Natural killer cell (primary cell): ENCODE results near the gene RNF26. TPM values are rescaled to one million over a fixed set of nuclear protein-coding genes. Genes with fewer than 3 reads are reported as not detected.

Source experiments
- ATAC-seq, 3 donors: fragments of 150-1000 bp in 2 of 3; fragments of 200-7000 bp in 1 of 3; cut with Tn5 transposase; 1 replicate in 1 of 3; 2 replicates in 2 of 3; pipeline ENCODE4 v1.10.0; 2021; ENCODE audit warnings: mild to moderate bottlenecking in 2 of 3, moderate library complexity in 2 of 3
- DNase-seq, 2 donors: peaks; one replicate each; pipeline versions ENCODE4 v3.0.0 to v3.0.0-alpha.2; 2013 to 2021; ENCODE audit warnings: mixed read lengths in 1 of 2
- H3K27ac ChIP-seq: one replicate; pipeline ENCODE4 v1.5.1; 2013; ENCODE audit warnings: mild to moderate bottlenecking, low read length
- H3K27me3 ChIP-seq: one replicate; pipeline ENCODE4 v1.6.1; 2013; ENCODE audit warnings: low read length; ENCODE audit not compliant: control insufficient read depth, insufficient read depth
- H3K36me3 ChIP-seq: one replicate; pipeline ENCODE4 v1.6.1; 2013; ENCODE audit warnings: low read length; ENCODE audit not compliant: control insufficient read depth, insufficient read depth
- H3K4me1 ChIP-seq: one replicate; pipeline ENCODE4 v1.6.1; 2013; ENCODE audit warnings: low read length; ENCODE audit not compliant: control insufficient read depth, insufficient read depth
- H3K4me3 ChIP-seq: one replicate; pipeline ENCODE4 v1.5.1; 2013; ENCODE audit warnings: low read length
- H3K9me3 ChIP-seq: one replicate; pipeline ENCODE4 v1.6.1; 2013; ENCODE audit warnings: low read length; ENCODE audit not compliant: control insufficient read depth, insufficient read depth
- H3K27ac Mint-ChIP-seq, 2 donors: one replicate each; pipeline ENCODE4 v1.8.0; 2022; ENCODE audit warnings: mild to moderate bottlenecking in 2 of 2, mixed read lengths in 2 of 2, moderate library complexity in 1 of 2
- H3K27me3 Mint-ChIP-seq, 2 donors: one replicate each; pipeline ENCODE4 v1.8.0; 2022; ENCODE audit warnings: low read depth in 2 of 2, mixed read lengths in 2 of 2
- H3K36me3 Mint-ChIP-seq: one replicate; pipeline ENCODE4 v1.8.0; 2022; ENCODE audit warnings: mixed read lengths
- H3K4me1 Mint-ChIP-seq, 2 donors: one replicate each; pipeline ENCODE4 v1.8.0; 2022; ENCODE audit warnings: mixed read lengths in 2 of 2
- H3K4me3 Mint-ChIP-seq: one replicate; pipeline ENCODE4 v1.8.0; 2022; ENCODE audit warnings: mild to moderate bottlenecking, moderate library complexity, mixed read lengths
- H3K9me3 Mint-ChIP-seq, 2 donors: one replicate each; pipeline ENCODE4 v1.8.0; 2022; ENCODE audit warnings: mixed read lengths in 2 of 2
- CTCF ChIP-seq: fragments of 200-600 bp; IDR thresholded peaks from one replicate; pipeline ENCODE4 v1.8.0; 2022; ENCODE audit warnings: antibody characterized with exemption
- WGBS: methylation state at CpG from one replicate; pipeline ENCODE4 v1.1.7; 2013; ENCODE audit warnings: missing lambda C conversion rate; ENCODE audit not compliant: insufficient coverage; 5-methylcytosine and 5-hydroxymethylcytosine counted together
- intact Hi-C: fragments of 100-400 bp; cut with micrococcal nuclease; formaldehyde crosslinking; loops from one replicate; pipeline ENCODE4 v1.14.2; 2022
- total RNA-seq, 4 donors: library from RNA; stranded (reverse); fragments of 120-200 nt in 1 of 4; gene quantifications; one replicate each; pipeline versions ENCODE4 v1.2.3 to v1.2.4, GENCODE V29; 2013 to 2022

RNF26 gene
- total RNA-seq, 3 donors from 2014 or later (not counting 1 experiment from before 2014, with no cell fraction given), result 18.0 to 21.8 (median 18.1) TPM

DNA sequence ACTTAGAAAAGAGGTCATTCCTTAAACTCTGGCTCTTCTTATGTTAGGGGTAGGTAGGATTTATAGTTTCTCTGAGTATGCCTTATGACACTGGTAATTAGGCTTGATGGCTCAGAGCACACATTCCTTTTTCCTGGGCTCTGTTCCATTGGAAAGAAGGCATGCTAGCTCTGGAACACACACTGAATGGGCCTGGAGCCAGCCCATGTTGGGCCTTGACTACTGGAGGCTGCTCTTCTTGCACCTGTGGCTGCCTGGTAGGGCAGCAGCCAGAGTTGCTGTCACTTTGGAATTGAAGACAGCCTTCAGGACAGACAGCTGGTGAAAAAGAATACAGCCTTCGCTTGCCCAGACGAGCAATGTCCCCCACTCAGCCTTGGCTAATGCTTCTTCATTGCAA, 35.6 kb upstream of the RNF26 start:
- ATAC-seq (no peak), DNase-seq (no peak)
- no peaks in the 10 kb centered on the region for H3K9me3 ChIP-seq
- H3K4me1 Mint-ChIP-seq, result no peaks in the 10 kb centered on the region
- H3K27me3 Mint-ChIP-seq, result no peaks in the 10 kb centered on the region
- H3K27me3 ChIP-seq, result no peaks in the 10 kb centered on the region
- H3K4me1 ChIP-seq, result no peaks in the 10 kb centered on the region
- H3K36me3 Mint-ChIP-seq, result peaks cover 20% of the 10 kb centered on the region
- WGBS, result 94% methylated on average over 2 of the region's 2 CpGs
- H3K9me3 Mint-ChIP-seq, result no peaks in the 10 kb centered on the region
- no peak overlapping the region for H3K4me3 ChIP-seq
- H3K27ac Mint-ChIP-seq, result no peak overlapping the region
- no peak overlapping the region for H3K27ac ChIP-seq
- no peak for TF ChIP-seq CTCF
- no peak overlapping the region for H3K4me3 Mint-ChIP-seq
- H3K36me3 ChIP-seq, result peaks cover 69% of the 10 kb centered on the region
- intact Hi-C loops, result no loop called here

DNA sequence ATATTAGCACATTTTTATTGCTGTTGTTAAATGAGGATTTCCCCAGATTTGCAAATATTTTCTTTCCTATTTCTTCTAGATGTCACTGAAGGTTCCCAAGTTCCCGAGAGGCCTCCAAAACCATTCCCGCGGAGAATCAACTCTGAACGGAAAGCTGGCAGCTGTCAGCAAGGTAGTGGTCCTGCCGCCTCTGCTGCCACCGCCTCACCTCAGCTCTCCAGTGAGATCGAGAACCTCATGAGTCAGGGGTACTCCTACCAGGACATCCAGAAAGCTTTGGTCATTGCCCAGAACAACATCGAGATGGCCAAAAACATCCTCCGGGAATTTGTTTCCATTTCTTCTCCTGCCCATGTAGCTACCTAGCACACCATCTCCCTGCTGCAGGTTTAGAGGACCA, 34.9 kb upstream of the RNF26 start:
- Histone ChIP-seq H3K27ac (no peak overlapping the region), H3K27me3 (no peaks in the 10 kb centered on the region), H3K36me3 (peaks cover 75% of the 10 kb centered on the region), H3K4me1 (no peaks in the 10 kb centered on the region), H3K4me3 (no peak overlapping the region), H3K9me3 (no peaks in the 10 kb centered on the region)
- intact Hi-C loops, result no loop called here
- Mint-ChIP-seq H3K36me3 (peaks cover 22% of the 10 kb centered on the region), H3K9me3 (no peaks in the 10 kb centered on the region), H3K4me3 (no peak overlapping the region), H3K4me1 (no peaks in the 10 kb centered on the region), H3K27me3 (no peaks in the 10 kb centered on the region), H3K27ac (no peak overlapping the region)
- over 99% methylated on average over 9 of the region's 9 CpGs for WGBS
- ATAC-seq, result no peak
- DNase-seq, result no peak
- TF ChIP-seq CTCF, result no peak

DNA sequence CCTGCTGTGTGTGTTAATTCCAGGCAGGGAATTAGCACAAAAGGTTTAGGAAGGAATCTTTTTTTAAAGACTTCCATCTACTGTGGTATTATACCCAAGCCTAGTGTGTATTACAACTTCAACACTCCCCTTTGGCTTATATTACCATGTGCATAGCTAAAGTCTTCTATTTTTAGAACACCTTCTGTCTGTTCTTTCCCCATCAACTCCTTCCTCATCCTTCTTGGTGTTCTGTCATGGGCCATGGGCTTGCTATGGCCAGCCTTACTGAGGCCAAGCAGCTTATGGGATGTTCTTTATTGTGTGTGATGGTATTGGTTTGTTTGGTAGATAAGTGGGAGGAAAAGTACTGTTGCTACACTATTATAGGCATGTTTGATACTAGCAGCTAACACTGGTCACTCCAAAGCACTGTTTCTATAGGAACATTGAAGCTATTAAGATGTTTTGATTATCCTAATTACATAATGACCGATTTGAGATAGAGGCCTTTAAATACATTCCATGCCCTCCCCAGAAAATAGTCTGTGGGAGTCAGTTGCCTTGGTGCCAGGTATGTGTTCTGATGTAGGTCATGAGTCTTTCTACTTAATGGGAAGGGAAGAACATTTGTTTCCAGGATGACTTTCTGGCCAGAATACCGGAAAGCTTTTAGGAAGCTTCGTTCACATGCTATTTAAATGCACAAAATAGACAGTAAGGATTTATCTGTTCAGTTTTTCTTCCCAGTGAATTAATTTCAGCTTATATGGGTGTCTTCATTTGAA, 33.9 kb upstream of the RNF26 start:
- Mint-ChIP-seq H3K4me3 (no peak overlapping the region), H3K4me1 (no peaks in the 10 kb centered on the region), H3K27me3 (no peaks in the 10 kb centered on the region), H3K9me3 (no peaks in the 10 kb centered on the region), H3K27ac (no peak overlapping the region), H3K36me3 (peaks cover 25% of the 10 kb centered on the region)
- H3K4me1 ChIP-seq, result no peaks in the 10 kb centered on the region
- peaks cover 78% of the 10 kb centered on the region for H3K36me3 ChIP-seq
- 100% methylated on average over 2 of the region's 3 CpGs for WGBS
- H3K9me3 ChIP-seq, result no peaks in the 10 kb centered on the region
- intact Hi-C loops, result no loop called here
- no peak for ATAC-seq
- H3K27ac ChIP-seq, result no peak overlapping the region
- no peak overlapping the region for H3K4me3 ChIP-seq
- H3K27me3 ChIP-seq, result no peaks in the 10 kb centered on the region
- no peak for DNase-seq
- no peak for TF ChIP-seq CTCF

DNA sequence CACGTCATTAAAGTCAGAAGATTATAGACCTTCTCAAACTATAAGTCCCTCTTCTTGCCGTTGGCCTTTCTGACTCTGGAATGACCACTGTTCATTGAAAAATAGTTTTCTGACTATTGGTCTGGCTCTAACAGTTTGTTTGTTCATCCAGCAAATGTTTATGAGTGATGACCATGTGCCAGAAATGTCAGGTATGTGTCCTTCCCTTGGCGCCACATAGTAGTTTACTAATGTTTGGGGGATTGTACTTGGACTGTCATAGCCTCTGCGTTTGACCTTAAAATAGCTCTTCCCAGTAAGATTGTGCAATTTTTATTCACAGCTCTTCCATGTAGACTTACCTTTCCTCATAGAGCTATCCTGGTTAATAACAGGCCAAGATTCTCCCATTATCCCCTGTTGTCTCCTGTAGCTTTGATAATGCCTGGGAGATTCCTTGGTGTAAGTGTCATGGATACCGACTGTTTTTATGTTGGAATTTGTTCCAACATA, 31.1 kb upstream of the RNF26 start:
- WGBS, result 97% methylated on average over 5 of the region's 5 CpGs
- ATAC-seq, result no peak
- H3K4me1 Mint-ChIP-seq, result no peaks in the 10 kb centered on the region
- no peak overlapping the region for H3K4me3 Mint-ChIP-seq
- peaks cover 65% of the 10 kb centered on the region for H3K36me3 ChIP-seq
- H3K9me3 Mint-ChIP-seq, result no peaks in the 10 kb centered on the region
- no peak overlapping the region for H3K4me3 ChIP-seq
- no peaks in the 10 kb centered on the region for H3K4me1 ChIP-seq
- no peaks in the 10 kb centered on the region for H3K27me3 Mint-ChIP-seq
- intact Hi-C loops, result no loop called here
- no peak overlapping the region for H3K27ac ChIP-seq
- no peak for DNase-seq
- no peak overlapping the region for H3K27ac Mint-ChIP-seq
- H3K36me3 Mint-ChIP-seq, result peaks cover 29% of the 10 kb centered on the region
- H3K27me3 ChIP-seq, result no peaks in the 10 kb centered on the region
- H3K9me3 ChIP-seq, result no peaks in the 10 kb centered on the region
- no peak for TF ChIP-seq CTCF
